Daoy (cell line): ENCODE results near the gene BCAR3. TPM values are rescaled to one million over a fixed set of nuclear protein-coding genes. Genes with fewer than 3 reads are reported as not detected.
"Not testable (repeated sequence)": the region's sequence is repeated elsewhere in the genome, so short reads cannot be mapped to it uniquely, and the experiment has no call there.

Source experiments
- DNase-seq: peaks from one replicate; pipeline ENCODE4 v3.0.0-alpha.2; 2015; ENCODE audit warnings: low read depth
- total RNA-seq: library from RNA; depleted of rRNA; stranded (reverse); fragments of >200 nt; shearing (Covaris generic); gene quantifications from 2 replicates; pipeline ENCODE4 v1.2.3, GENCODE V29; 2014

The BCAR3 gene
- total RNA-seq, 1 experiment from 2014 or later, result 70.5 TPM

GRCh38 chr1:93689521-93690223, 8.0 kb upstream of the BCAR3 start:
- no peak for DNase-seq

DNA sequence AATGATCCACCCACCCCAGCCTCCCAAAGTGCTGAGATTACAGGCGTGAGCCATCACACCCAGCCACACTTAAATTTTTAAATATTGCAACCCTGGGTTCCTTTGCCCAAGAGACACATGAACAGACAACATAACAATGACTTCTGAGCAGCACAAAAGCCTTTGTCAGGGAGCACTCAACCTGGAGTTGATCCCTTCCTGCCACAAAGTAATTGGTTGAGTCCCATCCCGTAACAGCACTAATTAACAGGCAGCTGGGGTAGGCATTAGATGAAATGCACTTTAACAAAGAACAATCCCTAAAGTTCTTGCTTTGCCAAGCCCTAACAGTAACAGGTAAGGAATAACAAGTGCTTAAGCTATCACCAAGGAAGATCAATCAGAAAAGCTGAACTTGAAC, 5.9 kb upstream of the BCAR3 start:
- DNase-seq, result no peak

DNA sequence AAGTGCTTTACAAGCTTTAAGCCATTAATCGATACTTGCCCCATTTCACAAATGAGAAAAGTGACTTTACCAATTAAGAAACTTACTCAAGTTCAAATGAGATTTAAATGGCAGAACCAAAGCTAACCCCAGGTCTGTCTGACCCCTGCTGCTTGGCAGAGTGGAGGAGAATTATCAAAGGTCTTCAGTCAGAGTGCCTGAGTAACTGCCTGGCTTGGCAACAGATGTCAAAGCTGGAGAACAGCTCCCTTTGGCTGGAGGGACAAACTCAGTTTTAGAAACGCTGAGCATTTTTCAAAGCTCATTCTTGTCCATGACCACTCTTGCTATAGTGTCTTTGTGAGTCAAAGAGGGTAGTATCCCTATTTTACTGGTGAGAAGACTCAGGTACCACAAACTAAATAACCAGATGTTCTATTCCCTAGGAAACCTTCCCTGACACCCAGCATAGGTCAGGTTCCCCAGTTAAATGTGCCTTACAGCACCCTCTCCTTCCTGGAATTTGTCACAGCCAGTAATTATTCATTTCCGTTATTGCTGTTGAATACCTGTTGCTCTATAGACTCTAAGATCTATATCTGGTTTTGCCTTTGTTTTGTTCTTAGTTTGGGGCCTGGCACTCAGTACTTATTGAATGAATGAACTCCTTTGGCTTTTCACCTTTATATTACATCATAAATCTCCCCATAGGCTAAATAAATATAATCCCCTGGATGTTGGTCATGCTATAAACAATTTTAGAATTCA, 5.0 kb upstream of the BCAR3 start:
- DNase-seq, result no peak

- DNase-seq, result no peak
These were observed 4.3 kb upstream of the BCAR3 start for GRCh38 chr1:93685918-93686317.

DNA sequence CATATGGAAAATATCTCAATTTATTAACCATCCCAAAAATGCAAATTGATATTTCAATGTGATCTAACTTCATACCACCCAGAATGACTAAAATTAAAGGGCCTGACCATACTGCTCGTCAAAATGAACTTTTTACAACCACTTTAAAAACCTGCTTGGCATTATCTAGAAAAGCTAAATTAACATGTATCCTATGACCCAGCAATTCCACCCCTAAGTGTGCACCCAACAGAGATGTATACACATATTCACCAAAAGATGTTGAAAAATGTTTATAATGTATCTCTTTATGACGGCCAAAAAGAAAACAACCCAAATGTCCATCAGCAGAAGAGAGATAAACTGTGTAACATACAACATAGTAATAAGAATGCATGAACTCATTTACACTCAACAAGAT, 1.6 kb upstream of the BCAR3 start:
- DNase-seq, result no peak

- no peak for DNase-seq
These were observed 364 bp upstream of the BCAR3 start for GRCh38 chr1:93681989-93682412.

- peak; percentile 97 for DNase-seq
These were observed 1.1 kb downstream of the BCAR3 start for GRCh38 chr1:93680420-93681100.

- DNase-seq, result peak; percentile 87
These were observed 1.6 kb downstream of the BCAR3 start for GRCh38 chr1:93680076-93680419.

DNA sequence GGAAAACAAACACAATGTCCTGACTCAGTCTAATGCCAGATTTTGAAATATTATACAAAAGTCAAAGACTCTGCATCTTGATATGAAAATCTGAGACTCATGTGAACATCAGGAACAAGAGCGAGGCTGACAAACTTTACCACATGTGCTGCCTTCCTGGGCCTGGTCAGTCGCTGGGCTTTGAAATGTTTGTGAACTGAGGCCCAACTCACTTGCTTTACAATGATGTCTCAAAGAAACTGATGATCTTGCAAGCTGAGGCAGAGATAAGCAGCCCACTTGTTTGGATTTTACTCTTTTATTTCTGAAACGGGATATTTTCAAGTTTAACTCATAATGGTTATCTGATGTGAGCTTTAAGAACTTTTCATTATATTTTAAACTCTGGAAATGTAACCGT, 2.1 kb downstream of the BCAR3 start:
- no peak for DNase-seq

DNA sequence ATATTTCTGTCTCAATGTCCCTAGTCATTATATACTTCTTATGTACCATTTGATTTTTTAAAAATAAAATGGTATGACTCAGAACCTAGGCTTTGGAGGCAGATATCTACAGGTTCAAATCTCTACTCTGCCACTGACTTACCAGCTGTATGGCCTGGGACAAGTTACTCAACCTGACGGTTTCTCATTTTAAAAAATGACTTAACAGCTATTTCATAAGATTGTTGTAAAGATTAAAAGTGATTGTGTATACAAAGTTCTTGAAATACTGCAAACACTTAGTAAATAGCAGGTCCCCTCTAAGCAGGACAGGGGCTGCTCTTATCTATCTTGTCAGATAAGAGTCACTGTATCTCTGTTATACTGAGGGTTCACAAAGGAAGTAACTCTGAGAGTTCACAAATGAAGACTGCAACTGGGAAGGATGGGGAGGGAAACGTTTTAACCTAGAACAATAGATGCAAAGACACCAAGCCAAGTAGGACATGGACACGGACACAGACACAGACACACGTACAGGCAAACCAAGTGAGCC, 2.6 kb downstream of the BCAR3 start:
- no peak for DNase-seq

GRCh38 chr1:93678491-93678890, 3.1 kb downstream of the BCAR3 start:
- DNase-seq, result no peak

DNA sequence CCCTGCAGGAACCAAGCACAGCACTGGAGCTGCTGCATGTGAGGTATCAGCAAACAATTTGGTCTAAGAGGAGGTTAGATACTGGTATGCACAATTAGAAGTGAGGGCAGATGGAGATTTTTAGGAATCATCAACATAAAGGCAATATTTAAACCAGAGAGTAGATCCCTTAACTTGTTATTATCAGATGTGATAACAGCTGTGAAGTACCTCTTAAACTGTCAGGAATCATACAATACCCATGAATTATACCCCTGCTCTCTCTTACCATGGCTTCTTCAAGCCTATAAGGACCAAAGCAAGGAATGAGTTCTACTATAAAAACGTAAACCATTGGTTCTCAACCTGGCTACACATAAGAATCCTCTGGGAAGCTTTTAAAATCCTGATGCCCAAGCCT, 3.9 kb downstream of the BCAR3 start:
- DNase-seq, result no peak

DNA sequence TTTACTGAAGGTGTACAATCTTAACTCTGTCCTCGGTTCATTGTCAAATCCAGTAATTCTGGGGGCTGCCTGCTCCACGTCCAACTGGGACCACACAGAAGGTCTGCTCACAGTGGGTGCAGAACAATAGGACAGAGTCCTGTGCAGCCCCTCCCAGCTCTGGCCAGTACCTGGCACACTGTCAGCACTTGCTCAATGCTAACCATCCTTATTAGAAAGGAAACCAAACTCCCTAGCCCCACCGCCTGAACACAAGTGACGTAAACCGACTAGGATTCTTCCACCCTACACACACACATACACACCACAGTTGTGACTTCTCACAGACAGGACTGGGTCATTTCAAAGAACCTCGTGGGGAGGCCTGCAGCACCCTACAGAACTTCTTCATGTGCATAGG, 5.2 kb downstream of the BCAR3 start:
- DNase-seq, result no peak

DNA sequence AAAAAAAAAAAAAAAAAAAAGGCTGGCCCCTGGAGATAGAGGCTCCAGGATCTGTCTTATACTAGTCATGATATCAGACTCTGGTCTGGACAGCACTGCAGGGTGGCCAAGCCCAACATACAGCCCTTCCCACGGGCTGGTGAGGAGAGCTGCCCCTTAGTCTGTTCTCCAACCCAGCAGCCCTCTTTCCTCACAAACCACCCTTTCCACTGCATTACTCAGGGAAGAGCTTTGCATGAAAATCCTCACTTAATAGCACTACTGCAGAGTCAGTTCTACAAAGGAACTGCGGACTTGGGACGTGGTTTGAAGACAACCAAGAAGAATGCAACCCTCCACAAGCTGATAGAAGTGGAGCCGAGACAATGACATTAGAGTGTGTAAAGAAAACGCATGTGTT, 5.7 kb downstream of the BCAR3 start:
- no peak for DNase-seq

DNA sequence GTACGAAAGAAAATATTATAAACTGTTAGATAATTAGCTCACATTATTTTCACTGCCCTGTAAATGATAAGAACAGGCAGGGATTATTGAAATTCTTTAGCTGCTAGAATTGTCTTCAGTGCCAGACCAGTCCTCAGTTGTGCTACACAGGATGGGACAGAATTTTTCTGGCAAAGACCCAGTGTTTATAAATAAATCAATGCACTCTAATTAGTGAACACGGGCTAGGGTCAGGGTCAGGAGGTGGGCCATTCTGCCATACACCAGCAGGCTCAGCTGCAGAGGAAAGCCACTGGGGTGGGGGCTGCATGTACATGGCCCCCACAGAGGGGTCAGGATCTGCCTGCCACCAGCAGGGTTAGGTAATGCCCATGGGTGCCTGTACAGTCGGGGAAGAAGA, 6.4 kb downstream of the BCAR3 start:
- no peak for DNase-seq

- not testable (repeated sequence) for DNase-seq
These were observed 7.6 kb downstream of the BCAR3 start for GRCh38 chr1:93674071-93674470.

- DNase-seq, result no peak
These were observed 8.3 kb downstream of the BCAR3 start for GRCh38 chr1:93673163-93673829.

DNA sequence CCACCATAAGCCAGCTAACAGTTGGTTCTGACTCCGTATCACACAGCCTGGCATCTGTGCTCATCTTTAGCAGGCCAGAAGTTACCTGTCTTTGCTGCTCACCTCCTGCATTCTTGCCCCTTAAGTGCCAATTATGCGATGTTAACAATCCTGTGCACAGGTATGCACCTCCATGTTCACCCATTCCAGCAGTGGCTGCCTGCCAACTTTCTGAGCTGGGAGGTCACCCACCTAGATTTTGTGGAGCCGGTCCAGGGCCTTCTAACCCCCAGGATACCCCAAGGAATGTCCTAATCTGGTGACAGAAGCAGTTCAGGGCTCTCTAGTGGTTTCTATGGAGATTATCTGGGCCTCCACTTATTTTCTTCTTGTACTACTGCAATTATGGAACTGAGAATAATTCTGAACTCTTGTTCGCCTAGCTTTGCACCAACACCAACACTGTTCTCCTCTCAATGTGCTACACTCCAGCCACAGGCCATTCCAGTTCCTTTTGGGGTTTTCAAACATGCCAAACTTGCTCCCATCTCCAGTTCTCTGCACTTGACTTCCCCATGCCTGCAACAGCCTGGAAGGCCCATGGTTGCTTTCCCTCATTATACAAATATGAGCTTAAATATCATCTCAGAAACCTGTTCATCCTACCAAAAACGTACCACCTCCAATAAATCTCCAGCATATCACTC, 9.0 kb downstream of the BCAR3 start:
- no peak for DNase-seq

GRCh38 chr1:93672069-93672468, 9.6 kb downstream of the BCAR3 start:
- peak; percentile 94 for DNase-seq

DNA sequence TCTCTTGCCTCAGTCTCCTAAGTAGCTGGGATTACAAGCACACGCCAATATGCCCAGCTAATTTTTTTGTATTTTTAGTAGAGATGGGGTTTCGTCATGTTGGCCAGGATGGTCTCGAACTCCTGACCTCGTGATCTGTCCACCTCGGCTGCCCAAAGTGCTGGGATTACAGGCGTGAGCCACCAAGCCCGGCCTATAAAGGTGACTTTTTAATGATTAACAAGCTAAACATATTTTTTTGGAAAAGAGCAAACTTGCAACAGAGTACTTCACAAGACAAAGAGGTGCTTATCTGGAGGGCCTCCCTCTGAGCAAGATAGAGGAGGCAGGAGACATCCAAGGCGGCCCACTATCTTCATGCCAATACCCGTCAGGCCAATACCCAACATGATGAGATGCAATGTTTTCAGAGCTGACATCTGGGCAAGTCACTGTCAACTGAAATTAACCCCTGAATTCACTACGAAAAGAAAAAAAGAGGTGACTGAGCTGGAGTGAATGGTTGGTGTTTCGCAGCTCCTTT, 10.5 kb downstream of the BCAR3 start:
- DNase-seq, result no peak

DNA sequence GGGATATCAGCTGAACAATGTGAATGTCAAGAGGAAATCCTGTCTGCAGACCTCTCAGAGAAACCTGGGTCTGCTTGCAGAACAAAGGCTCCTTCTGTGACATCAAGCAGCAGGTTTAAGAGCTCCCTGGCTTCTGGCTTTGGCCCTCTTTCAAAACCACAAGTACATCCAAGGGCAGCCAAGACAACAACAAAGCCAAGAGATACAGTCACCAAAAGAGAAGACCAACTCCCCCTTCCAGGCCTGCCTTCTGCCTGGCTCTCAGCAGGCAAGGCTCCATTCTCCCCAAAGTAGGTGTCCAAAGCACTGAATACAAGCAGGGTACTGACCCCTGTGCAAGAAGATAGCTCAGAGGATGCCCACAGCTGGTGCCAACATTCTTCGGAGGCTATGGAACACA, 11.5 kb downstream of the BCAR3 start:
- DNase-seq, result peak; percentile 90
